K562 (cell line): ENCODE measurements around the gene CDCA5. TPM values are rescaled to one million over a fixed set of nuclear protein-coding genes. Genes with fewer than 3 reads are reported as not detected.

ENCODE experiments used
- BRCA1 ChIP-seq, 2 experiments: fragments of 450-650 bp in 1 of 2; sonication (generic) in 1 of 2; formaldehyde crosslinking in 1 of 2; IDR thresholded peaks; 2 replicates each; pipeline versions ENCODE4 v1.5.0 to v1.6.1; 2017 to 2020; ENCODE audit warnings: mild to moderate bottlenecking in 1 of 2, missing genetic modification reagents in 1 of 2
- HMG20B ChIP-seq: fragments of 250-450 bp; sonication (Bioruptor Pico); IDR thresholded peaks from 2 replicates; pipeline ENCODE4 v1.5.0; 2021; ENCODE audit warnings: mild to moderate bottlenecking
- KLF6 ChIP-seq: fragments of 250-450 bp; sonication (Bioruptor Pico); IDR thresholded peaks from 2 replicates; pipeline ENCODE4 v1.4.0; 2020; ENCODE audit warnings: mild to moderate bottlenecking, moderate library complexity, borderline replicate concordance
- MYNN ChIP-seq, 2 experiments: sonication (generic); formaldehyde crosslinking in 1 of 2; IDR thresholded peaks; 2 replicates each; pipeline versions ENCODE4 v1.5.0 to v1.6.1; 2016 to 2020; ENCODE audit warnings: antibody characterized with exemption in 1 of 2, missing genetic modification reagents in 1 of 2
- NFYB ChIP-seq: IDR thresholded peaks from 2 replicates; pipeline ENCODE4 v1.6.1; 2011; ENCODE audit warnings: mild to moderate bottlenecking, moderate library complexity; ENCODE audit not compliant: insufficient read length; ENCODE audit errors: extremely low read depth
- SIX5 ChIP-seq, 2 experiments: IDR thresholded peaks; 2 replicates each; pipeline ENCODE4 v1.6.1; 2011; ENCODE audit warnings: low read length in 2 of 2, borderline replicate concordance in 1 of 2, low read depth in 1 of 2, mild to moderate bottlenecking in 1 of 2, moderate library complexity in 1 of 2; ENCODE audit not compliant: insufficient read depth in 1 of 2
- SMARCC2 ChIP-seq: fragments of 450-650 bp; IDR thresholded peaks from 2 replicates; pipeline ENCODE4 v1.6.1; 2017; ENCODE audit warnings: antibody characterized with exemption, moderate library complexity, mild to moderate bottlenecking, low read depth
- SRSF9 ChIP-seq: fragments of 200-400 bp; formaldehyde crosslinking; IDR thresholded peaks from 2 replicates; pipeline ENCODE4 v1.6.1; 2017; ENCODE audit warnings: low read depth, low read length, borderline replicate concordance
- ZNF584 ChIP-seq: fragments of 200-800 bp; sonication (Bioruptor generic); IDR thresholded peaks from 2 replicates; pipeline ENCODE4 v1.6.1; 2016; ENCODE audit warnings: low read depth, mild to moderate bottlenecking, missing genetic modification characterization, missing compliant biosample characterization
- ZNF589 ChIP-seq: fragments of 200-800 bp; sonication (Bioruptor generic); IDR thresholded peaks from 2 replicates; pipeline ENCODE4 v1.6.1; 2016; ENCODE audit warnings: low read depth, missing genetic modification characterization, missing compliant biosample characterization
- ZNF79 ChIP-seq: fragments of 250-450 bp; sonication (Bioruptor Pico); IDR thresholded peaks from 2 replicates; pipeline ENCODE4 v1.4.0; 2020; ENCODE audit warnings: low read depth, mild to moderate bottlenecking, moderate library complexity
- polyA plus RNA-seq, 8 experiments: library from polyadenylated mRNA; depleted of rRNA in 4 of 8; stranded (reverse) in 5 of 8; unstranded in 3 of 8; fragments of >200 nt; fragmentation: Nextera tagmentation in 2 of 8; fragmentation: Illumina TruSeq in 1 of 8; extraction: Ambion mirVana in 2 of 8; extraction: Trizol in 1 of 8; gene quantifications; 2 replicates each; pipeline versions ENCODE4 v1.2.1 to v1.2.3, GENCODE V29; 2011 to 2014; ENCODE audit warnings: inconsistent platforms in 1 of 8, missing spikeins in 1 of 8
- total RNA-seq, 7 experiments: library from RNA; depleted of rRNA in 6 of 7; stranded (reverse); fragments of >200 nt in 6 of 7; fragmentation: Illumina TruSeq in 2 of 7; extraction: Trizol in 2 of 7; gene quantifications; 2 replicates each; pipeline versions ENCODE4 v1.2.1 to v1.2.3, GENCODE V29; 2011 to 2021; ENCODE audit warnings: low replicate concordance in 1 of 7
- TF ChIP-seq, protein P1 (sequence below): sonication (generic); formaldehyde crosslinking; IDR thresholded peaks from 2 replicates; pipeline ENCODE4 v1.9.0; 2022; ENCODE audit warnings: mild to moderate bottlenecking, missing genetic modification reagents
- TF ChIP-seq, protein P2 (sequence below): fragments of 200-600 bp; sonication (generic); IDR thresholded peaks from one replicate; pipeline ENCODE4 v1.6.1; 2012; ENCODE audit warnings: mild to moderate bottlenecking, low read depth, low read length, inconsistent platforms
- TF ChIP-seq, protein P3 (sequence below): fragments of 250-450 bp; sonication (Bioruptor Pico); IDR thresholded peaks from 2 replicates; pipeline ENCODE4 v1.5.0; 2021

CDCA5 gene
- total and polyA plus RNA-seq, 9 of the 15 experiments (the other 6 are each of a cell fraction or from before 2014, with no cell fraction given): 18.9 to 94.3 (median 64.6) TPM

DNA sequence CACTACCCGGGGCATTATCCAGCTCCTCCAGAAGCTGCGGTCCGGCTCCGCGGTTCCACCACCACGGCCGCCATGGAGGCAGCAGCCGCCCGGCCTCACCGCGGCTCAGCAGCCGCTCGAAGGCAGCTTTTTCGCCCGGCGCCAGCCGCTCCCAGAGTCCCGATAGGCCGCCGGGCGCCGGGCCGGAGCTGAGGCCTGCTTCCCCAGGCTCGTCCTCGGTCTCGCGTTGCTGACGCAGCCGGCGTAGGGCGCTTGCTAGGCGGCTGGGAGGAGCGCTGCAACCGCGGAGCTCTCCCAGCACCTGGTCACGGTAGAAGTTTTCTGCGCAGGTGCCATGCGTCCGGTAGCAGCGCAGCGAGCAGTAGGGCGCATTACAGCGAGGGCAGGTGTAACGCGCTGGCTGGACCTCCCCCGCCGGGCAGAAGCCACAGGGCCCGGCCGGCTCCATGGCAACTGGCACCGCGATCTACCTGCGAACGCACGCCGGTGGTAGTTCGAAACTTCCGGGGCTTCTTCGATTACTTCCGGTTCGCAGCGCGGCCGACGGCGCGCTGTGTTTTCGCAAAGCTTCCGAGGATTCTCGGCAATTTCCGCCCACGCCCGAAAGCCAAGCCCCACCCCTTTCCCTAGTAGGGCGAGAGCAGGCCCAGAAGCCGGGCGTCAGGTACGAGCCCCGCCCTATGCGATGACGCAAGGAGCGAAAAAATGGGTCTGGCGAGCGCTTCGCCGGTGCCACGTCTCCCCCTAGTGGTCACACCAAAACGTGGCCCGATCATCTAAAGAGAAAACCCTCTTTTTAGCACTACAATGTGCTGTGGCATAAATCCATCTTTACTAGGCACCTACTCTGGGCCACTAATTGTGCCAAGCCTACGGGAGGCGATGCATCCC lies 33.6 kb upstream of the CDCA5 start, which contains the start of gene ZNHIT2 (continued):
- TF ChIP-seq HMG20B (no peak), ZNF79 (CRISPR knock-in tag) (no peak), KLF6 (CRISPR knock-in tag) (no peak), ZNF589 (CRISPR knock-in tag) (no peak), SIX5 (IDR thresholded peaks at IDR 0.05; ENCODE audit: borderline replicate concordance in 1 of 2, insufficient read depth in 1 of 2, low read depth in 1 of 2, low read length in 2 of 2) (peak; percentile 32 to 33; a peak in 2 of 4 replicates), SMARCC2 (no peak), MYNN (IDR thresholded peaks at IDR 0.05) (peak; percentile 84), MYNN (CRISPR knock-in tag; IDR thresholded peaks at IDR 0.05) (no peak), NFYB (no peak), SRSF9 (no peak), ZNF584 (CRISPR knock-in tag) (no peak), BRCA1 (IDR thresholded peaks at IDR 0.05) (no peak), BRCA1 (CRISPR knock-in tag; IDR thresholded peaks at IDR 0.05) (peak; percentile 82; the same call in 1 of the 2 replicates)
- TF ChIP-seq, protein P1, sequence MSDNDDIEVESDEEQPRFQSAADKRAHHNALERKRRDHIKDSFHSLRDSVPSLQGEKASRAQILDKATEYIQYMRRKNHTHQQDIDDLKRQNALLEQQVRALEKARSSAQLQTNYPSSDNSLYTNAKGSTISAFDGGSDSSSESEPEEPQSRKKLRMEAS (CRISPR knock-in tag): peak; percentile 83
- TF ChIP-seq, protein P2, sequence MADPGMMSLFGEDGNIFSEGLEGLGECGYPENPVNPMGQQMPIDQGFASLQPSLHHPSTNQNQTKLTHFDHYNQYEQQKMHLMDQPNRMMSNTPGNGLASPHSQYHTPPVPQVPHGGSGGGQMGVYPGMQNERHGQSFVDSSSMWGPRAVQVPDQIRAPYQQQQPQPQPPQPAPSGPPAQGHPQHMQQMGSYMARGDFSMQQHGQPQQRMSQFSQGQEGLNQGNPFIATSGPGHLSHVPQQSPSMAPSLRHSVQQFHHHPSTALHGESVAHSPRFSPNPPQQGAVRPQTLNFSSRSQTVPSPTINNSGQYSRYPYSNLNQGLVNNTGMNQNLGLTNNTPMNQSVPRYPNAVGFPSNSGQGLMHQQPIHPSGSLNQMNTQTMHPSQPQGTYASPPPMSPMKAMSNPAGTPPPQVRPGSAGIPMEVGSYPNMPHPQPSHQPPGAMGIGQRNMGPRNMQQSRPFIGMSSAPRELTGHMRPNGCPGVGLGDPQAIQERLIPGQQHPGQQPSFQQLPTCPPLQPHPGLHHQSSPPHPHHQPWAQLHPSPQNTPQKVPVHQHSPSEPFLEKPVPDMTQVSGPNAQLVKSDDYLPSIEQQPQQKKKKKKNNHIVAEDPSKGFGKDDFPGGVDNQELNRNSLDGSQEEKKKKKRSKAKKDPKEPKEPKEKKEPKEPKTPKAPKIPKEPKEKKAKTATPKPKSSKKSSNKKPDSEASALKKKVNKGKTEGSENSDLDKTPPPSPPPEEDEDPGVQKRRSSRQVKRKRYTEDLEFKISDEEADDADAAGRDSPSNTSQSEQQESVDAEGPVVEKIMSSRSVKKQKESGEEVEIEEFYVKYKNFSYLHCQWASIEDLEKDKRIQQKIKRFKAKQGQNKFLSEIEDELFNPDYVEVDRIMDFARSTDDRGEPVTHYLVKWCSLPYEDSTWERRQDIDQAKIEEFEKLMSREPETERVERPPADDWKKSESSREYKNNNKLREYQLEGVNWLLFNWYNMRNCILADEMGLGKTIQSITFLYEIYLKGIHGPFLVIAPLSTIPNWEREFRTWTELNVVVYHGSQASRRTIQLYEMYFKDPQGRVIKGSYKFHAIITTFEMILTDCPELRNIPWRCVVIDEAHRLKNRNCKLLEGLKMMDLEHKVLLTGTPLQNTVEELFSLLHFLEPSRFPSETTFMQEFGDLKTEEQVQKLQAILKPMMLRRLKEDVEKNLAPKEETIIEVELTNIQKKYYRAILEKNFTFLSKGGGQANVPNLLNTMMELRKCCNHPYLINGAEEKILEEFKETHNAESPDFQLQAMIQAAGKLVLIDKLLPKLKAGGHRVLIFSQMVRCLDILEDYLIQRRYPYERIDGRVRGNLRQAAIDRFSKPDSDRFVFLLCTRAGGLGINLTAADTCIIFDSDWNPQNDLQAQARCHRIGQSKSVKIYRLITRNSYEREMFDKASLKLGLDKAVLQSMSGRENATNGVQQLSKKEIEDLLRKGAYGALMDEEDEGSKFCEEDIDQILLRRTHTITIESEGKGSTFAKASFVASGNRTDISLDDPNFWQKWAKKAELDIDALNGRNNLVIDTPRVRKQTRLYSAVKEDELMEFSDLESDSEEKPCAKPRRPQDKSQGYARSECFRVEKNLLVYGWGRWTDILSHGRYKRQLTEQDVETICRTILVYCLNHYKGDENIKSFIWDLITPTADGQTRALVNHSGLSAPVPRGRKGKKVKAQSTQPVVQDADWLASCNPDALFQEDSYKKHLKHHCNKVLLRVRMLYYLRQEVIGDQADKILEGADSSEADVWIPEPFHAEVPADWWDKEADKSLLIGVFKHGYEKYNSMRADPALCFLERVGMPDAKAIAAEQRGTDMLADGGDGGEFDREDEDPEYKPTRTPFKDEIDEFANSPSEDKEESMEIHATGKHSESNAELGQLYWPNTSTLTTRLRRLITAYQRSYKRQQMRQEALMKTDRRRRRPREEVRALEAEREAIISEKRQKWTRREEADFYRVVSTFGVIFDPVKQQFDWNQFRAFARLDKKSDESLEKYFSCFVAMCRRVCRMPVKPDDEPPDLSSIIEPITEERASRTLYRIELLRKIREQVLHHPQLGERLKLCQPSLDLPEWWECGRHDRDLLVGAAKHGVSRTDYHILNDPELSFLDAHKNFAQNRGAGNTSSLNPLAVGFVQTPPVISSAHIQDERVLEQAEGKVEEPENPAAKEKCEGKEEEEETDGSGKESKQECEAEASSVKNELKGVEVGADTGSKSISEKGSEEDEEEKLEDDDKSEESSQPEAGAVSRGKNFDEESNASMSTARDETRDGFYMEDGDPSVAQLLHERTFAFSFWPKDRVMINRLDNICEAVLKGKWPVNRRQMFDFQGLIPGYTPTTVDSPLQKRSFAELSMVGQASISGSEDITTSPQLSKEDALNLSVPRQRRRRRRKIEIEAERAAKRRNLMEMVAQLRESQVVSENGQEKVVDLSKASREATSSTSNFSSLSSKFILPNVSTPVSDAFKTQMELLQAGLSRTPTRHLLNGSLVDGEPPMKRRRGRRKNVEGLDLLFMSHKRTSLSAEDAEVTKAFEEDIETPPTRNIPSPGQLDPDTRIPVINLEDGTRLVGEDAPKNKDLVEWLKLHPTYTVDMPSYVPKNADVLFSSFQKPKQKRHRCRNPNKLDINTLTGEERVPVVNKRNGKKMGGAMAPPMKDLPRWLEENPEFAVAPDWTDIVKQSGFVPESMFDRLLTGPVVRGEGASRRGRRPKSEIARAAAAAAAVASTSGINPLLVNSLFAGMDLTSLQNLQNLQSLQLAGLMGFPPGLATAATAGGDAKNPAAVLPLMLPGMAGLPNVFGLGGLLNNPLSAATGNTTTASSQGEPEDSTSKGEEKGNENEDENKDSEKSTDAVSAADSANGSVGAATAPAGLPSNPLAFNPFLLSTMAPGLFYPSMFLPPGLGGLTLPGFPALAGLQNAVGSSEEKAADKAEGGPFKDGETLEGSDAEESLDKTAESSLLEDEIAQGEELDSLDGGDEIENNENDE: no peak
- TF ChIP-seq, protein P3, sequence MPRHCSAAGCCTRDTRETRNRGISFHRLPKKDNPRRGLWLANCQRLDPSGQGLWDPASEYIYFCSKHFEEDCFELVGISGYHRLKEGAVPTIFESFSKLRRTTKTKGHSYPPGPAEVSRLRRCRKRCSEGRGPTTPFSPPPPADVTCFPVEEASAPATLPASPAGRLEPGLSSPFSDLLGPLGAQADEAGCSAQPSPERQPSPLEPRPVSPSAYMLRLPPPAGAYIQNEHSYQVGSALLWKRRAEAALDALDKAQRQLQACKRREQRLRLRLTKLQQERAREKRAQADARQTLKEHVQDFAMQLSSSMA (CRISPR knock-in tag): 0 out of 2 replicates have a peak, but pooled peaks have one; percentile 13
